ENCODE data around the gene DMD. TPM values are rescaled to one million over a fixed set of nuclear protein-coding genes. Genes with fewer than 3 reads are reported as not detected.

The DMD gene
- total and polyA plus RNA-seq, 2 donors (not counting 1 experiment from before 2014, with no cell fraction given): 2.0 to 51.8 TPM

- ATAC-seq (ENCODE audit: low read depth) (no peak), DNase-seq (no peak)
- no peaks in the 10 kb centered on the region for H3K79me2 ChIP-seq (ENCODE audit: control insufficient read depth, insufficient read depth, low read length)
- H3K9ac ChIP-seq (ENCODE audit: low read length): no peak overlapping the region
- CTCF ChIA-PET: no interaction called here
- H4K20me1 ChIP-seq (ENCODE audit: control insufficient read depth, insufficient read depth, low read length, poor library complexity, severe bottlenecking): no peaks in the 10 kb centered on the region
- no peaks in the 10 kb centered on the region for H3K27me3 Mint-ChIP-seq
- no peaks in the 10 kb centered on the region for H3K9me3 Mint-ChIP-seq (ENCODE audit: insufficient read depth)
- TF ChIP-seq CTCF (IDR thresholded peaks at IDR 0.05) (no peak), EZH2 (IDR thresholded peaks at IDR 0.05; ENCODE audit: borderline replicate concordance, insufficient read depth, low read depth, low read length, poor library complexity, severe bottlenecking) (no peak)
- intact Hi-C loops (cut with micrococcal nuclease): no loop called here
- H3K36me3 ChIP-seq (replicated peaks in 1 of 2; ENCODE audit: control extremely low read depth in 1 of 2, control insufficient read depth in 1 of 2, extremely low read depth in 1 of 2, insufficient read depth in 2 of 2, low read length in 1 of 2): no peaks in the 10 kb centered on the region
- no peak overlapping the region for H3K27ac Mint-ChIP-seq
- H3K4me1 Mint-ChIP-seq: no peaks in the 10 kb centered on the region
- no peaks in the 10 kb centered on the region for H3K4me1 ChIP-seq (ENCODE audit: control insufficient read depth in 2 of 2, insufficient read depth in 2 of 2, low read length in 2 of 2)
- H2AFZ ChIP-seq (ENCODE audit: insufficient read depth, low read depth, low read length, poor library complexity, severe bottlenecking): no peak overlapping the region
- no peak overlapping the region for H3K4me3 ChIP-seq (ENCODE audit: control extremely low read depth in 1 of 5, extremely low read depth in 1 of 5, insufficient read depth in 1 of 5, low read depth in 2 of 5, low read length in 4 of 5)
- no peaks in the 10 kb centered on the region for H3K9me3 ChIP-seq (ENCODE audit: control extremely low read depth in 1 of 3, control insufficient read depth in 2 of 3, insufficient read depth in 1 of 3, low read length in 2 of 3)
- no peaks in the 10 kb centered on the region for H3K27me3 ChIP-seq (replicated peaks in 1 of 4; ENCODE audit: control extremely low read depth in 1 of 4, control insufficient read depth in 3 of 4, insufficient read depth in 4 of 4, low read length in 3 of 4)
- H3K27ac ChIP-seq (ENCODE audit: low read length in 2 of 2): no peak overlapping the region
- no peak overlapping the region for H3K4me2 ChIP-seq (replicated peaks; ENCODE audit: low read depth, low read length, poor library complexity, severe bottlenecking)
- WGBS (ENCODE audit: insufficient coverage): no CpG with 5 or more reads among the region's 1 CpG
- H3K4me3 Mint-ChIP-seq: no peak overlapping the region
- POLR2A ChIA-PET: no interaction called here
Observed at GRCh38 chrX:33065415-33065814, 145.9 kb downstream of the DMD start.

GRCh38 chrX:33062041-33062440, 149.3 kb downstream of the DMD start:
- H3K36me3 ChIP-seq (replicated peaks in 1 of 2; ENCODE audit: control extremely low read depth in 1 of 2, control insufficient read depth in 1 of 2, extremely low read depth in 1 of 2, insufficient read depth in 2 of 2, low read length in 1 of 2): no peaks in the 10 kb centered on the region
- H3K4me1 ChIP-seq (ENCODE audit: control insufficient read depth in 2 of 2, insufficient read depth in 2 of 2, low read length in 2 of 2): no peaks in the 10 kb centered on the region
- ChIA-PET CTCF (no interaction called here), POLR2A (no interaction called here)
- no peaks in the 10 kb centered on the region for H4K20me1 ChIP-seq (ENCODE audit: control insufficient read depth, insufficient read depth, low read length, poor library complexity, severe bottlenecking)
- ATAC-seq (ENCODE audit: low read depth) (no peak), DNase-seq (no peak)
- H3K27ac Mint-ChIP-seq: no peak overlapping the region
- H3K9ac ChIP-seq (ENCODE audit: low read length): no peak overlapping the region
- no peaks in the 10 kb centered on the region for H3K4me1 Mint-ChIP-seq
- no peak for TF ChIP-seq EZH2 (IDR thresholded peaks at IDR 0.05; ENCODE audit: borderline replicate concordance, insufficient read depth, low read depth, low read length, poor library complexity, severe bottlenecking)
- no peak for TF ChIP-seq CTCF (IDR thresholded peaks at IDR 0.05)
- no peak overlapping the region for H3K4me2 ChIP-seq (replicated peaks; ENCODE audit: low read depth, low read length, poor library complexity, severe bottlenecking)
- H3K27me3 ChIP-seq (replicated peaks in 1 of 4; ENCODE audit: control extremely low read depth in 1 of 4, control insufficient read depth in 3 of 4, insufficient read depth in 4 of 4, low read length in 3 of 4): no peaks in the 10 kb centered on the region
- no peaks in the 10 kb centered on the region for H3K9me3 Mint-ChIP-seq (ENCODE audit: insufficient read depth)
- no peaks in the 10 kb centered on the region for H3K79me2 ChIP-seq (ENCODE audit: control insufficient read depth, insufficient read depth, low read length)
- H3K4me3 Mint-ChIP-seq: no peak overlapping the region
- no peaks in the 10 kb centered on the region for H3K27me3 Mint-ChIP-seq
- no CpG with 5 or more reads among the region's 1 CpG for WGBS (ENCODE audit: insufficient coverage)
- intact Hi-C loops (cut with micrococcal nuclease): no loop called here
- no peak overlapping the region for H2AFZ ChIP-seq (ENCODE audit: insufficient read depth, low read depth, low read length, poor library complexity, severe bottlenecking)
- no peak overlapping the region for H3K27ac ChIP-seq (ENCODE audit: low read length in 2 of 2)
- no peak overlapping the region for H3K4me3 ChIP-seq (ENCODE audit: control extremely low read depth in 1 of 5, extremely low read depth in 1 of 5, insufficient read depth in 1 of 5, low read depth in 2 of 5, low read length in 4 of 5)
- H3K9me3 ChIP-seq (ENCODE audit: control extremely low read depth in 1 of 3, control insufficient read depth in 2 of 3, insufficient read depth in 1 of 3, low read length in 2 of 3): no peaks in the 10 kb centered on the region
